Esophagus muscularis mucosa (tissue), 4 donors: ENCODE measurements around the gene PTPN20.

ENCODE experiments used
- CTCF ChIP-seq, 3 experiments: fragments of 200-600 bp in 2 of 3; fragments of 450-650 bp in 1 of 3; sonication (generic) in 2 of 3; IDR thresholded peaks; one replicate each; pipeline ENCODE4 v1.5.1; 2017 to 2019; ENCODE audit warnings: antibody characterized with exemption in 3 of 3, mild to moderate bottlenecking in 2 of 3, moderate library complexity in 1 of 3
- EP300 ChIP-seq: sonication (generic); formaldehyde crosslinking; IDR thresholded peaks from one replicate; pipeline ENCODE4 v1.6.1; 2017; ENCODE audit warnings: antibody characterized with exemption
- POLR2A ChIP-seq: fragments of 450-650 bp; IDR thresholded peaks from one replicate; pipeline ENCODE4 v1.6.1; 2017; ENCODE audit warnings: antibody characterized with exemption, moderate library complexity, mild to moderate bottlenecking, low read depth

GRCh38 chr10:47026301-47027107, 115.3 kb downstream of the PTPN20 start:
- TF ChIP-seq CTCF (IDR thresholded peaks at IDR 0.05) (no peak), POLR2A (no peak), EP300 (no peak)
